Osteocyte (in vitro differentiated cells): ENCODE measurements around the gene CCDC106. TPM values are rescaled to one million over a fixed set of nuclear protein-coding genes. Genes with fewer than 3 reads are reported as not detected.

ENCODE experiments used
- DNase-seq: peaks from one replicate; pipeline ENCODE4 v3.0.0; 2021; ENCODE audit warnings: mixed read lengths; ENCODE audit not compliant: unreplicated experiment; ENCODE audit errors: extremely low spot score
- H3K27ac Mint-ChIP-seq: one replicate; pipeline ENCODE4 v1.8.0; 2021; ENCODE audit warnings: mild to moderate bottlenecking, mixed read lengths; ENCODE audit not compliant: unreplicated experiment
- H3K27me3 Mint-ChIP-seq: one replicate; pipeline ENCODE4 v1.8.0; 2021; ENCODE audit warnings: mixed read lengths; ENCODE audit not compliant: unreplicated experiment
- H3K36me3 Mint-ChIP-seq: one replicate; pipeline ENCODE4 v1.8.0; 2021; ENCODE audit warnings: mixed read lengths; ENCODE audit not compliant: unreplicated experiment
- H3K4me1 Mint-ChIP-seq: one replicate; pipeline ENCODE4 v1.8.0; 2021; ENCODE audit warnings: mixed read lengths; ENCODE audit not compliant: unreplicated experiment
- H3K4me3 Mint-ChIP-seq: one replicate; pipeline ENCODE4 v1.8.0; 2021; ENCODE audit warnings: mild to moderate bottlenecking, moderate library complexity, mixed read lengths; ENCODE audit not compliant: unreplicated experiment
- H3K9me3 Mint-ChIP-seq: one replicate; pipeline ENCODE4 v1.8.0; 2021; ENCODE audit warnings: mixed read lengths; ENCODE audit not compliant: unreplicated experiment
- total RNA-seq: library from RNA; stranded (reverse); gene quantifications from 2 replicates; pipeline ENCODE4 v1.2.1, GENCODE V29; 2021
- TF ChIP-seq, protein P1 (sequence below): fragments of 200-600 bp; sonication (generic); IDR thresholded peaks from 2 replicates; pipeline ENCODE4 v1.5.0; 2021; ENCODE audit warnings: antibody characterized with exemption, mild to moderate bottlenecking, moderate library complexity

CCDC106 gene
- total RNA-seq, 1 donor from 2014 or later: 25.9 TPM

GRCh38 chr19:55651236-55651635, 3.2 kb downstream of the CCDC106 start:
- H3K27ac Mint-ChIP-seq: no peak overlapping the region
- peaks cover 12% of the 10 kb centered on the region for H3K36me3 Mint-ChIP-seq
- no peaks in the 10 kb centered on the region for H3K9me3 Mint-ChIP-seq
- DNase-seq: no peak
- peaks cover 38% of the 10 kb centered on the region for H3K4me1 Mint-ChIP-seq
- H3K4me3 Mint-ChIP-seq: peak overlapping the region; percentile 30
- TF ChIP-seq, protein P1, sequence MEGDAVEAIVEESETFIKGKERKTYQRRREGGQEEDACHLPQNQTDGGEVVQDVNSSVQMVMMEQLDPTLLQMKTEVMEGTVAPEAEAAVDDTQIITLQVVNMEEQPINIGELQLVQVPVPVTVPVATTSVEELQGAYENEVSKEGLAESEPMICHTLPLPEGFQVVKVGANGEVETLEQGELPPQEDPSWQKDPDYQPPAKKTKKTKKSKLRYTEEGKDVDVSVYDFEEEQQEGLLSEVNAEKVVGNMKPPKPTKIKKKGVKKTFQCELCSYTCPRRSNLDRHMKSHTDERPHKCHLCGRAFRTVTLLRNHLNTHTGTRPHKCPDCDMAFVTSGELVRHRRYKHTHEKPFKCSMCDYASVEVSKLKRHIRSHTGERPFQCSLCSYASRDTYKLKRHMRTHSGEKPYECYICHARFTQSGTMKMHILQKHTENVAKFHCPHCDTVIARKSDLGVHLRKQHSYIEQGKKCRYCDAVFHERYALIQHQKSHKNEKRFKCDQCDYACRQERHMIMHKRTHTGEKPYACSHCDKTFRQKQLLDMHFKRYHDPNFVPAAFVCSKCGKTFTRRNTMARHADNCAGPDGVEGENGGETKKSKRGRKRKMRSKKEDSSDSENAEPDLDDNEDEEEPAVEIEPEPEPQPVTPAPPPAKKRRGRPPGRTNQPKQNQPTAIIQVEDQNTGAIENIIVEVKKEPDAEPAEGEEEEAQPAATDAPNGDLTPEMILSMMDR: no peak
- H3K27me3 Mint-ChIP-seq: no peaks in the 10 kb centered on the region

DNA sequence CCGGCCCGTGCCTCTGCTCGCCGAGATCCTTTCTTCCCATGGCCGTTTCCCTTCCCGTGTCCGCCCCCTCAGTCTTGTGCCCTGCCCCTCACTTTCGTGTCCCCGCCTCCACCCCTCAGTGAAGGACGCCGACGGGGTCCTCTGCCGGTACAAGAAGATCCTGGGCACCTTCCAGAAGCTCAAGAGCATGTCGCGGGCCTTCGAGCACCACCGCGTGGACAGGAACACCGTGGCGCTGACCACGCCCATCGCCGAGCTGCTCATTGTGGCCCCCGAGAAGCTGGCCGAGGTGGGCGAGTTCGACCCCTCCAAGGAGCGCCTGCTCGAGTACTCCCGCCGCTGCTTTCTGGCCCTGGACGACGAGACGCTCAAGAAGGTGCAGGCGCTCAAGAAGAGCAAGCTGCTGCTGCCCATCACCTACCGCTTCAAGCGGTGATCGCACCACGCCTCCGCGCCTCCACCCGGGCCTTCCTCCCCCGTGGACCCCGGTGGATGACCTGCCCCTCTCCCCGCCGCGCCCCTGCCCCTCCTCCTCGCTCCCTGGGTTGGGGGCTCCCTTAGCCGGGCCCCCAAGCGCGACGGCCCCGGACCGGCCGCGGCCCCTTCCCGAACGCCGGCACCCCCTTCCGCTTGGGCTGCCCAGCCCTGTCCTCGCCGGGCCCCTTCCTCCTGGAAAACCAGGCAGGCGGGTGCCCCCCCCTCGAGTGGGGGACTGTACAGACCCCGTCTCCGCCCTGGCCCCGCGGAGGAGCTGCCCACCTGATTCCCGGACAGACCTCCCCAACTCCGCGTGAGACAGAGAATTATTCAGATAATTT, 4.5 kb downstream of the CCDC106 start:
- H3K36me3 Mint-ChIP-seq: peaks cover 10% of the 10 kb centered on the region
- H3K4me1 Mint-ChIP-seq: peaks cover 42% of the 10 kb centered on the region
- TF ChIP-seq, protein P1: no peak
- H3K9me3 Mint-ChIP-seq: no peaks in the 10 kb centered on the region
- peak overlapping the region; percentile 23 for H3K27ac Mint-ChIP-seq
- no peaks in the 10 kb centered on the region for H3K27me3 Mint-ChIP-seq
- no peak overlapping the region for H3K4me3 Mint-ChIP-seq
- DNase-seq: no peak

DNA sequence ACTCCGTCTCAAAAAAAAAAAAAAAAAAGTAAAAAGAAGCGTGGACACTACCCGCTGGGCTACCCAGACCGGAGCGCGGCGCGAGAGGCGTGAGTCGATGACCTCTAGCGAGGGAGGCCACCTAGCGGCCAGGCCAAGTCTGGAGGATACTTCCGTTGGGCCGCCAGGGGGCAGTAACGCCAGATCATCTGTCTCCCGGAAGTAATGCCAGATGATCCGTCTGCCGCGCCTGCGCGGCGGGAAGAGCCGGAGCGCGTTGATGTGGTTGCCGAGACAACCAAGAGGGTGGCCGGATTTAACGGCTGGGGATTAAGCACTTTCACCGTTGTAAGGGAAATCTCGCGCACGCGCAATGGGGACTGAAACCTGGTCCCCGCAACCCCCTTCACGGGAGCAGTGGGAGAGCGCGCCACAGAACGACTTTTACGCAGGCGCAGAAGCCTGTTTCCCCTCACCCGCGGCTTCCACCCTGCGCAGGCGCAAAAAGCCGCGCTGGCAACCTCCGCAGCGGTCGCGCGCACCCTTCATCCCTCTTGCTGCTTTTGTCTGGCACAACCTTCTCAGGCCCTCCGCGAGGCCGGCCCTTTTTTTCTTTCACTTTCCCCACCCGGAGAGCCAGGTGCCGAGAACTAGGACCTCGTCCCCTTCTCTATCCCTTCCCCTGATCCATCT, 5.8 kb downstream of the CCDC106 start:
- TF ChIP-seq, protein P1: peak; percentile 99
- Mint-ChIP-seq H3K27ac (peak overlapping the region; percentile 100), H3K27me3 (no peaks in the 10 kb centered on the region), H3K4me3 (peak overlapping the region; percentile 96), H3K9me3 (no peaks in the 10 kb centered on the region), H3K4me1 (peaks cover 45% of the 10 kb centered on the region), H3K36me3 (peaks cover 10% of the 10 kb centered on the region)
- peak; percentile 99 for DNase-seq

DNA sequence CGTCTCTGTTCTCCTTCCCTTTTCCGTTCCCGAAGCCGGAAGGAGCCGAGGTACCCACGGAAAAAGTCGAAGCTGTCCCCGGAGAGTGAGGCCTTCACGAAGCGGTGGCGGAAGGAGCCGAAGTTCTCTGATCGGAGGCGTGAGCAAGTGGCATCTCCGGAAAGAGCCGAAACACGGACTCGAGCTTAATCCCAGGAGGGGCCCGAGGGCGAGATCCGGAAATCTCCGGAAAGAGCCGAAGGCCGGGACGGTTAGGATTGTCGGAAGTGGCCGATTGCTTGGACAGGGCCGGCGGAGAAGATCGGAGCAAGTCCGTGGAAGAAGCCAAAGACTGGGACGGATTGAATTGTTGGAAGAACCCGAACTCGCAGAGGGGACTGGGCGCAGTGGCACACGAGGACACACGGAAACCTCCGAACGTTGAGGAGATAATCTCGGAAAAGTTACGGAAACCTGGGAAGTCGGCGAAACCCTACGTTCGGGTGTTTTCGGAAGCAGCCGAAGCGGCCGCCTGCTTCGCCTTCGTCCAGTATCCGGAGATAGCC, 6.4 kb downstream of the CCDC106 start:
- peak; percentile 100 for DNase-seq
- no peaks in the 10 kb centered on the region for H3K27me3 Mint-ChIP-seq
- TF ChIP-seq, protein P1: no peak
- peaks cover 11% of the 10 kb centered on the region for H3K36me3 Mint-ChIP-seq
- no peaks in the 10 kb centered on the region for H3K9me3 Mint-ChIP-seq
- H3K4me1 Mint-ChIP-seq: peaks cover 43% of the 10 kb centered on the region
- H3K27ac Mint-ChIP-seq: peak overlapping the region; percentile 100
- H3K4me3 Mint-ChIP-seq: peak overlapping the region; percentile 96
